MG63 (cell line): ENCODE results near the gene GRK2. TPM values are rescaled to one million over a fixed set of nuclear protein-coding genes. Genes with fewer than 3 reads are reported as not detected.

Experiments
- DNase-seq: peaks from one replicate; pipeline ENCODE4 v3.0.0-alpha.2; 2020
- H3K27me3 ChIP-seq: fragments of 250-450 bp; sonication (Bioruptor Pico); 2 replicates; pipeline ENCODE4 v1.5.1; 2020; ENCODE audit warnings: mild to moderate bottlenecking, moderate library complexity
- H3K36me3 ChIP-seq: fragments of 250-450 bp; sonication (Bioruptor Pico); 2 replicates; pipeline ENCODE4 v1.5.1; 2020; ENCODE audit warnings: mild to moderate bottlenecking, moderate library complexity
- H3K4me3 ChIP-seq: fragments of 250-450 bp; sonication (Bioruptor Pico); 2 replicates; pipeline ENCODE4 v1.5.1; 2020; ENCODE audit warnings: mild to moderate bottlenecking, moderate library complexity
- H3K9me3 ChIP-seq: fragments of 250-450 bp; sonication (Bioruptor Pico); 2 replicates; pipeline ENCODE4 v1.5.1; 2020; ENCODE audit warnings: mild to moderate bottlenecking, moderate library complexity
- total RNA-seq: library from RNA; depleted of rRNA; stranded (reverse); fragments of >200 nt; shearing (Covaris generic); gene quantifications from 2 replicates; pipeline ENCODE4 v1.2.3, GENCODE V29; 2014; ENCODE audit warnings: low replicate concordance; rRNA removed

Gene GRK2
- total RNA-seq, 1 experiment from 2014 or later, result 31.8 TPM

GRCh38 chr11:67332081-67332691, 65.9 kb downstream of the GRK2 start:
- no peak for DNase-seq
- no peaks in the 10 kb centered on the region for H3K27me3 ChIP-seq
- peaks cover under 1% of the 10 kb centered on the region; the same call in 1 of the 2 replicates for H3K9me3 ChIP-seq

More at GRCh38 chr11:67332081-67332691, 65.9 kb downstream of the GRK2 start:
- Histone ChIP-seq H3K36me3 (no peaks in the 10 kb centered on the region; the same call in 1 of the 2 replicates), H3K4me3 (no peak overlapping the region)

Other genes with a start within 250 kb of the GRK2 start
- gene SYT12, start 243.3 kb upstream of the GRK2 start, total RNA-seq, result 0.54 and 1.2 TPM in 2 replicates
- 27.9 and 85.6 TPM in 2 replicates for gene RHOD, start 209.6 kb upstream of the GRK2 start, total RNA-seq
- gene KDM2A, start 147.2 kb upstream of the GRK2 start, total RNA-seq, result 11.8 and 16.7 TPM in 2 replicates
- gene ANKRD13D, start 22.8 kb downstream of the GRK2 start, total RNA-seq, result 17.2 and 25.8 TPM in 2 replicates
- 3.8 and 5.1 TPM in 2 replicates for gene SSH3, start 37.1 kb downstream of the GRK2 start, total RNA-seq
- 17.3 and 40.1 TPM in 2 replicates for gene POLD4, start 87.1 kb downstream of the GRK2 start, total RNA-seq
- 6.4 and 7.7 TPM in 2 replicates for gene CLCF1, start 107.1 kb downstream of the GRK2 start, total RNA-seq
- 1.7 and 17.6 TPM in 2 replicates for gene RAD9A, start 125.5 kb downstream of the GRK2 start, total RNA-seq
- gene PPP1CA, start 135.4 kb downstream of the GRK2 start, total RNA-seq, result 244 and 262 TPM in 2 replicates
- not detected in 2 replicates for gene TBC1D10C, start 137.6 kb downstream of the GRK2 start, total RNA-seq
- not detected in 2 replicates for gene CARNS1, start 149.2 kb downstream of the GRK2 start, total RNA-seq
- gene RPS6KB2, start 162.0 kb downstream of the GRK2 start, total RNA-seq, result 77.9 and 121 TPM in 2 replicates
- gene PTPRCAP, start 171.2 kb downstream of the GRK2 start, total RNA-seq, result not detected in 2 replicates
- gene CORO1B, start 177.0 kb downstream of the GRK2 start, total RNA-seq, result 58.3 and 96.9 TPM in 2 replicates
- gene GPR152, start 186.3 kb downstream of the GRK2 start, total RNA-seq, result not detected in 2 replicates
- gene CABP4, start 188.9 kb downstream of the GRK2 start, total RNA-seq, result 0.26 and 3.0 TPM in 2 replicates
- 39.4 and 44.2 TPM in 2 replicates for gene TMEM134, start 202.8 kb downstream of the GRK2 start, total RNA-seq
- 85.1 and 122 TPM in 2 replicates for gene AIP, start 216.6 kb downstream of the GRK2 start, total RNA-seq
- gene PITPNM1, start 238.9 kb downstream of the GRK2 start, total RNA-seq, result 5.5 and 18.9 TPM in 2 replicates
- gene CDK2AP2, start 241.7 kb downstream of the GRK2 start, total RNA-seq, result 14.1 and 14.8 TPM in 2 replicates